ENCODE data around the gene FLAD1. TPM values are rescaled to one million over a fixed set of nuclear protein-coding genes. Genes with fewer than 3 reads are reported as not detected.

The FLAD1 gene
- total RNA-seq, 3 donors from 2014 or later (not counting 1 experiment from before 2014, with no cell fraction given): 32.1 to 47.6 (median 38.7) TPM

GRCh38 chr1:155022927-155023236, 39.7 kb downstream of the FLAD1 start:
- TF ChIP-seq, protein P1, sequence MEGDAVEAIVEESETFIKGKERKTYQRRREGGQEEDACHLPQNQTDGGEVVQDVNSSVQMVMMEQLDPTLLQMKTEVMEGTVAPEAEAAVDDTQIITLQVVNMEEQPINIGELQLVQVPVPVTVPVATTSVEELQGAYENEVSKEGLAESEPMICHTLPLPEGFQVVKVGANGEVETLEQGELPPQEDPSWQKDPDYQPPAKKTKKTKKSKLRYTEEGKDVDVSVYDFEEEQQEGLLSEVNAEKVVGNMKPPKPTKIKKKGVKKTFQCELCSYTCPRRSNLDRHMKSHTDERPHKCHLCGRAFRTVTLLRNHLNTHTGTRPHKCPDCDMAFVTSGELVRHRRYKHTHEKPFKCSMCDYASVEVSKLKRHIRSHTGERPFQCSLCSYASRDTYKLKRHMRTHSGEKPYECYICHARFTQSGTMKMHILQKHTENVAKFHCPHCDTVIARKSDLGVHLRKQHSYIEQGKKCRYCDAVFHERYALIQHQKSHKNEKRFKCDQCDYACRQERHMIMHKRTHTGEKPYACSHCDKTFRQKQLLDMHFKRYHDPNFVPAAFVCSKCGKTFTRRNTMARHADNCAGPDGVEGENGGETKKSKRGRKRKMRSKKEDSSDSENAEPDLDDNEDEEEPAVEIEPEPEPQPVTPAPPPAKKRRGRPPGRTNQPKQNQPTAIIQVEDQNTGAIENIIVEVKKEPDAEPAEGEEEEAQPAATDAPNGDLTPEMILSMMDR (IDR thresholded peaks at IDR 0.05): no peak
- Histone ChIP-seq H3K4me3 (ENCODE audit: low read length) (no peak overlapping the region), H3K9me3 (ENCODE audit: control insufficient read depth, insufficient read depth, low read length) (no peaks in the 10 kb centered on the region), H3K36me3 (ENCODE audit: control insufficient read depth, insufficient read depth, low read length) (no peaks in the 10 kb centered on the region), H3K4me1 (ENCODE audit: control insufficient read depth, insufficient read depth, low read length) (peaks cover 3% of the 10 kb centered on the region), H3K27me3 (ENCODE audit: control insufficient read depth, insufficient read depth, low read length) (no peaks in the 10 kb centered on the region), H3K27ac (ENCODE audit: low read length) (no peak overlapping the region)
- no peak for DNase-seq
- no peaks in the 10 kb centered on the region for H3K27me3 Mint-ChIP-seq (ENCODE audit: low read depth in 2 of 2)
- H3K4me1 Mint-ChIP-seq: peaks cover 8 to 13% of the 10 kb centered on the region in 2 donors
- no peaks in the 10 kb centered on the region for H3K9me3 Mint-ChIP-seq
- H3K27ac Mint-ChIP-seq: no peak overlapping the region
- no peak overlapping the region for H3K4me3 Mint-ChIP-seq
- ATAC-seq: no peak
- H3K36me3 Mint-ChIP-seq: no peaks in the 10 kb centered on the region
- 65% methylated on average over 4 of the region's 4 CpGs for WGBS (ENCODE audit: insufficient coverage)
- intact Hi-C loops (cut with micrococcal nuclease): no loop called here

DNA sequence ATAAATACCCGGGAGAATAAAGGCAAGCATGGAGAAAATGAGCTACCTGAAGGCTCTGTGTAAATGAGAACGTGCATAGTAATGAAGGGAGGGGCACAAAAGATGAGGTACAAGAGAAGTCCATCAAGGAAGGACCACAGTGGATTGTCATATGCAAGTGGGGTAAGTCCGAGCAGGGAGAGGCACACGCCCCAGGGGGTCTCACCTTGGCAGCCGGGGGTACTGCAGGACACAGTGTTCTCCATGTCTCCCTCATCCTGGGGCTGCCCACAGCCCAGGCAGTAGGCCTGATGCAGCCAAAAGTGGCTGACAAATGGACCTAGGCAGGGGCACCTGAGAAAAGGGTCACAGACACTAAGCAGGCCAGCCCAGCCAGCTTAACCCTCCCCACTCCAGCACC, 40.5 kb downstream of the FLAD1 start:
- ATAC-seq: no peak
- Mint-ChIP-seq H3K27ac (no peak overlapping the region), H3K4me1 (peaks cover 7 to 10% of the 10 kb centered on the region in 2 donors), H3K27me3 (ENCODE audit: low read depth in 2 of 2) (no peaks in the 10 kb centered on the region), H3K36me3 (no peaks in the 10 kb centered on the region), H3K9me3 (no peaks in the 10 kb centered on the region), H3K4me3 (no peak overlapping the region)
- H3K4me3 ChIP-seq (ENCODE audit: low read length): no peak overlapping the region
- TF ChIP-seq, protein P1 (IDR thresholded peaks at IDR 0.05): no peak
- H3K36me3 ChIP-seq (ENCODE audit: control insufficient read depth, insufficient read depth, low read length): no peaks in the 10 kb centered on the region
- H3K27ac ChIP-seq (ENCODE audit: low read length): no peak overlapping the region
- no peak for DNase-seq
- H3K9me3 ChIP-seq (ENCODE audit: control insufficient read depth, insufficient read depth, low read length): no peaks in the 10 kb centered on the region
- intact Hi-C loops (cut with micrococcal nuclease): no loop called here
- no peaks in the 10 kb centered on the region for H3K27me3 ChIP-seq (ENCODE audit: control insufficient read depth, insufficient read depth, low read length)
- WGBS (ENCODE audit: insufficient coverage): 92% methylated on average over 5 of the region's 5 CpGs
- H3K4me1 ChIP-seq (ENCODE audit: control insufficient read depth, insufficient read depth, low read length): no peaks in the 10 kb centered on the region

- no peaks in the 10 kb centered on the region for H3K4me1 ChIP-seq (ENCODE audit: control insufficient read depth, insufficient read depth, low read length)
- no peak for ATAC-seq
- no peaks in the 10 kb centered on the region for H3K27me3 ChIP-seq (ENCODE audit: control insufficient read depth, insufficient read depth, low read length)
- WGBS (ENCODE audit: insufficient coverage): 92% methylated on average over 9 of the region's 9 CpGs
- no peak overlapping the region for H3K4me3 ChIP-seq (ENCODE audit: low read length)
- DNase-seq: no peak
- peaks cover 7 to 8% of the 10 kb centered on the region in 2 donors for H3K4me1 Mint-ChIP-seq
- no peak overlapping the region for H3K27ac Mint-ChIP-seq
- H3K36me3 Mint-ChIP-seq: no peaks in the 10 kb centered on the region
- no peak overlapping the region for H3K4me3 Mint-ChIP-seq
- no peak overlapping the region for H3K27ac ChIP-seq (ENCODE audit: low read length)
- H3K9me3 ChIP-seq (ENCODE audit: control insufficient read depth, insufficient read depth, low read length): no peaks in the 10 kb centered on the region
- intact Hi-C loops (cut with micrococcal nuclease): no loop called here
- no peaks in the 10 kb centered on the region for H3K9me3 Mint-ChIP-seq
- H3K27me3 Mint-ChIP-seq (ENCODE audit: low read depth in 2 of 2): no peaks in the 10 kb centered on the region
- TF ChIP-seq, protein P1 (IDR thresholded peaks at IDR 0.05): no peak
- no peaks in the 10 kb centered on the region for H3K36me3 ChIP-seq (ENCODE audit: control insufficient read depth, insufficient read depth, low read length)
These were observed 41.2 kb downstream of the FLAD1 start for GRCh38 chr1:155024315-155024714.

DNA sequence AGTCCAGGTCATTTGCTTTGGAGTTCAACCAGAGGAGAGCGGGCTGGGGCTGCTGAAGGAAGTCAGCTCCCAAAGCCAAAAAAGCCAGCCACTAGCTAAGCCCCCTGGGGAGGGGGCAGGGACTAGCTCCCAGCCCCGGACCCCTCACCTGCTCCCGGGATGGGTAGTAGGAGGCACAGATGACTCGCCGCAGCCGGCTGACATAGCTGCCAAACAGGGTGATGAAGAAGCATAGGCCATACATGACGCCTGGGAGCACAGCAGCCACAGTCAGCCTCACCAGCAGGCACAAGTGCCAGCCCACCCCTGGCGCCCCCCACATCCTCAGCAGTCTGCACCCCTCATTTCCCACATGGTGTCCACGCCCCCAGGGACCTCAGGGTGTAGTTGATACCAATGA, 43.0 kb downstream of the FLAD1 start:
- Mint-ChIP-seq H3K36me3 (no peaks in the 10 kb centered on the region), H3K9me3 (no peaks in the 10 kb centered on the region), H3K4me3 (no peak overlapping the region), H3K4me1 (no peaks in the 10 kb centered on the region), H3K27me3 (ENCODE audit: low read depth in 2 of 2) (no peaks in the 10 kb centered on the region), H3K27ac (no peak overlapping the region)
- no peaks in the 10 kb centered on the region for H3K36me3 ChIP-seq (ENCODE audit: control insufficient read depth, insufficient read depth, low read length)
- TF ChIP-seq, protein P1 (IDR thresholded peaks at IDR 0.05): no peak
- intact Hi-C loops (cut with micrococcal nuclease): no loop called here
- no peak overlapping the region for H3K27ac ChIP-seq (ENCODE audit: low read length)
- ATAC-seq (no peak), DNase-seq (no peak)
- H3K9me3 ChIP-seq (ENCODE audit: control insufficient read depth, insufficient read depth, low read length): no peaks in the 10 kb centered on the region
- H3K4me1 ChIP-seq (ENCODE audit: control insufficient read depth, insufficient read depth, low read length): no peaks in the 10 kb centered on the region
- H3K4me3 ChIP-seq (ENCODE audit: low read length): no peak overlapping the region
- WGBS (ENCODE audit: insufficient coverage): 80% methylated on average over 9 of the region's 9 CpGs
- H3K27me3 ChIP-seq (ENCODE audit: control insufficient read depth, insufficient read depth, low read length): no peaks in the 10 kb centered on the region
